Measurements from ENCODE around the gene TBATA. TPM values are rescaled to one million over a fixed set of nuclear protein-coding genes. Genes with fewer than 3 reads are reported as not detected.
A peak's percentile ranks its signal among the peaks of the same experiment; 100 is the strongest.

TBATA gene
- total RNA-seq, 1 donor, result not detected

DNA sequence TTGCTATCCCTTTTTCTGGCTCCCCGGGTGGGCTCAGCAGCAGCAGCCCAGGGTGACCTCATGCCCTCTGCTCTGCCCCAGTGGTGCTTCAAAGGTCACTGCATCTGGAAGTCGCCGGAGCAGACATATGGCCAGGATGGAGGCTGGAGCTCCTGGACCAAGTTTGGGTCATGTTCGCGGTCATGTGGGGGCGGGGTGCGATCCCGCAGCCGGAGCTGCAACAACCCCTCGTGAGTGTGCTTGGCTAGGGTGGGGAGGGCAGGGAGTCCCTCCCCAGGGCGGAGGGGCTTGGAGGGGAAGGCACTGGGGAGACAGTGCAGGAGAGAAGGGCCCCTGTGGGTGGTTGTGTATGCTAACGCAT lies 46.4 kb downstream of the TBATA start:
- no peak overlapping the region for H3K4me3 ChIP-seq (ENCODE audit: low read depth, low read length)
- DNase-seq (ENCODE audit: low read depth), result no peak
- TF ChIP-seq, protein P1, sequence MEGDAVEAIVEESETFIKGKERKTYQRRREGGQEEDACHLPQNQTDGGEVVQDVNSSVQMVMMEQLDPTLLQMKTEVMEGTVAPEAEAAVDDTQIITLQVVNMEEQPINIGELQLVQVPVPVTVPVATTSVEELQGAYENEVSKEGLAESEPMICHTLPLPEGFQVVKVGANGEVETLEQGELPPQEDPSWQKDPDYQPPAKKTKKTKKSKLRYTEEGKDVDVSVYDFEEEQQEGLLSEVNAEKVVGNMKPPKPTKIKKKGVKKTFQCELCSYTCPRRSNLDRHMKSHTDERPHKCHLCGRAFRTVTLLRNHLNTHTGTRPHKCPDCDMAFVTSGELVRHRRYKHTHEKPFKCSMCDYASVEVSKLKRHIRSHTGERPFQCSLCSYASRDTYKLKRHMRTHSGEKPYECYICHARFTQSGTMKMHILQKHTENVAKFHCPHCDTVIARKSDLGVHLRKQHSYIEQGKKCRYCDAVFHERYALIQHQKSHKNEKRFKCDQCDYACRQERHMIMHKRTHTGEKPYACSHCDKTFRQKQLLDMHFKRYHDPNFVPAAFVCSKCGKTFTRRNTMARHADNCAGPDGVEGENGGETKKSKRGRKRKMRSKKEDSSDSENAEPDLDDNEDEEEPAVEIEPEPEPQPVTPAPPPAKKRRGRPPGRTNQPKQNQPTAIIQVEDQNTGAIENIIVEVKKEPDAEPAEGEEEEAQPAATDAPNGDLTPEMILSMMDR (IDR thresholded peaks at IDR 0.05; ENCODE audit: insufficient read depth, low read depth, low read length), result no peak

DNA sequence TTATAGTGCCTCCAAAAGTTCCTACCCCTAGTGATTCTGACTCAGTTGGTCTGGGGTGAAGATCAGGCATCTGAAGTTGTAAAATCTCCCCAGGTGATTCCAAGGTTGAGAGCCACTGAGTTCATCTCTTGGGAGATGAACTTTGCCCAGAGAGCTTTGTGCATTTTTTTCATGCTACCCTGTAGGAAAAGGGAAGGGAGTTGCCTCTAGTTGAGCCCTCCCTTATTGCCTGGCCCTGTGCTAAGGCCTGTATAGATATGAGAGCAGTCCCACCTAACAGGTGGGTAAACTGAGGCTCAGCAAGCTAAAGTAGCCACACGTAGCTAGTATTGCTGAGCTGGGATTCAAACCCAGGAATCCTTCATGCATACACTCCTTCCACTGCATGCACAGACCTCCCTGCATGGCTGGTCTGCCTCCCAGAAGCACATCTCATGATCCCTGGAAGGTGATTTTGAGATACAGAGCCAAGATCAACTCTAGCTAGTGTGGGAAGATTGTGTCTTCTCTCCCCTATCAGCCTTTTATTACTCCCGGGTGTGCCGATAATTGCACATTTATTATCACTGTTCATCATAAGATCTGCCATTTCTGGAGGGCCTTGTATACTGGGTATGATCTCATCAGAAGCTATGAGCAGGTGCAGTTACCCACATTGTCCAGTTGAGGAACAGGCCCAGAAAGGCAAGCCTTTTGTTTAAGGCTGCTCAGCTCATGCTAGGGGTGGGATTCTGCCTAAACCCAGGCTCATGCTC lies 47.0 kb downstream of the TBATA start:
- H3K4me3 ChIP-seq (ENCODE audit: low read depth, low read length), result no peak overlapping the region
- no peak for DNase-seq (ENCODE audit: low read depth)
- TF ChIP-seq, protein P1 (IDR thresholded peaks at IDR 0.05; ENCODE audit: insufficient read depth, low read depth, low read length), result no peak

DNA sequence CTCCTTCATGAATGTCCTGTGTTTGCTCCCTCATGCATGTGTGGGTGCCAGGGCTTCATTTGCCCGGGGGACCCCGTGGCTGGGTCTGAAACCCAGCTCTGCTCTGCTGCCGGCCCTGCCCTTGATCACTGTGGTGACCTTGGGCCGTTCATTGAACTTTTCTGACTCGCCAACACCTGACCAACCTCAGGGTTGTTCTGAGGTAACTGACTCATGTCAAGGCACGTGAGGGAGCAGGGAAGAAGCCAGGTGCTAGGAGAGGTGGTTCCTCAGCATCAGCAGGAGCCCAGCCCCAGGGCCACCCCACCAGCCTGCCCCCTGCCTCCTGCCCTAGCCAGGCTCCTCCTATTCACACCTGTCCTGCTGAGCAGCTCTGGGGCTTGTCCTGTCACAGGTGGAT lies 47.9 kb downstream of the TBATA start:
- H3K4me3 ChIP-seq (ENCODE audit: low read depth, low read length), result no peak overlapping the region
- no peak for DNase-seq (ENCODE audit: low read depth)
- TF ChIP-seq, protein P1 (IDR thresholded peaks at IDR 0.05; ENCODE audit: insufficient read depth, low read depth, low read length), result no peak

DNA sequence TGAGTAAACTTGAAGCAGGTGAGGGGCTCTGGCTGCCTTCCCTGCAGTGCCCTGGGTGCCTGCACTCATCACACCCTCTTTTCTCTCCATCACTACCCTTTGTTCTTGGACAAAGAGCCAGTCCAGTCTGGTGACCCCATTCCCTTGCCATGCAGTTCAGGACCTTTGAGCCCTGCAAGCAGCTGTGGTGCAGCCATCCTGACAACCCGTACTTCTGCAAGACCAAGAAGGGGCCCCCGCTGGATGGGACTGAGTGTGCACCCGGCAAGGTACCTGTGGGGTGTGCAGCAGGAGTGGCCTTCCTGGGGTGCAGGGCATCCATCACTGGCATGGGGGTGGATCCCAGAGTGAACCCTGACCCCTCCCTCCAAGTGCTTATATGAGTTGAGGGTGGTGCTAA lies 48.7 kb downstream of the TBATA start:
- DNase-seq (ENCODE audit: low read depth), result no peak
- TF ChIP-seq, protein P1 (IDR thresholded peaks at IDR 0.05; ENCODE audit: insufficient read depth, low read depth, low read length), result no peak
- no peak overlapping the region for H3K4me3 ChIP-seq (ENCODE audit: low read depth, low read length)

DNA sequence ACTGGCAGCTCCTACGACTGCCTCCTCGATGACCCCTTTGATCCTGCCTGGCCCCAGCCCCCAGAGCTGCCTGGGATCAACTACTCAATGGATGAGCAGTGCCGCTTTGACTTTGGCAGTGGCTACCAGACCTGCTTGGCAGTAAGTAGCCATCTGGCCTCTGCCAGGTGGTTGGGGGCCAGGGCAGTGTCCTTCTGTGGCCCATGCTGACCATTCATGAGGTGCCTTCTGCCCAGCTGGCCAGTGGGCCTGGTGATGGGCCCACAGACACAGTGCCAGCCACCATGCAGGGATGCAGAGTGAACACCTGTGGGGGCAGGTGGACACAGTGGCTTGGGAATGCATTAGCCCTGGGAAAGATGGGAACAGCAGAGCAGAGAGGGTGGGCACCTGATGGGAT lies 50.0 kb downstream of the TBATA start:
- DNase-seq (ENCODE audit: low read depth), result no peak
- TF ChIP-seq, protein P1 (IDR thresholded peaks at IDR 0.05; ENCODE audit: insufficient read depth, low read depth, low read length), result no peak
- no peak overlapping the region for H3K4me3 ChIP-seq (ENCODE audit: low read depth, low read length)

DNA sequence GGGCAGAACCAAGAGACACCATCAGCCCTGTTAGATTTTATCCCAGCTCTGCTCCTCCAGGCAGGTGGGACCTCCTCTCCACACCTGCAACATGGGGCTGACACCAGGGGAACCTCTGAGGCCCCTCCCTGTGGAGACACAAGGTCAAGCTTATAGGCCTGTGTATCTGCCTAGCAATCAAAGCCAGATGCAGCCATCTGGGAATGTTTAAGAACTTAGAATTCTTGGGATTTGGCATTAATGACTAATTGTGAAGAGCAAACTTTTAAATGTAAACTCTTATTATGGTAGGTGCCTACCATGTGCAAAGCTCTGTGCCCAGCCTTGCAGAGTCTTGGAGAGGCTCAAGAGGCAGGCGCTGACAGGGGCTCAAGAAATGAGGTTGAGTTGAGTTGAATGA lies 52.1 kb downstream of the TBATA start:
- H3K4me3 ChIP-seq (ENCODE audit: low read depth, low read length), result no peak overlapping the region
- peak; percentile 19 for DNase-seq (ENCODE audit: low read depth)
- TF ChIP-seq, protein P1 (IDR thresholded peaks at IDR 0.05; ENCODE audit: insufficient read depth, low read depth, low read length), result no peak

DNA sequence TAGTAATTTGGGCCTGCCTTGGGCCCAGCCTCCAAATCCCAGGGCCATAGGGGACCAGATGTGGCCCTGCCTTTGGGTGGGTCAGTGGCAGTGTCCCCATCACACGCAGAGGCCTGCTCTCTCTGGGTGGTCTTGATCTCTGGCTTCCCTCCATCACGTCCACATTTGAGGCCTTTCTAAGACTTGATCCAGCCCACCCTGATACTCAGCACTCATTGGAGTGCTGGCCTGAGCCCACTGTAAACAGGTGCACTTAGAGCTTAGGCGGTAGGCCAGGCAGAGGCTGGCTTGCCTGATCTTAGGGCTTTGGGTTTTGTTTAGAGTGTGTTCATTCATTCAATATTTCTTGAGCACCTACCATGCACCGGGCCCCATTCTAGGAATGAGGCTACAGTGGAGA lies 52.6 kb downstream of the TBATA start:
- TF ChIP-seq, protein P1 (IDR thresholded peaks at IDR 0.05; ENCODE audit: insufficient read depth, low read depth, low read length), result no peak
- no peak overlapping the region for H3K4me3 ChIP-seq (ENCODE audit: low read depth, low read length)
- no peak for DNase-seq (ENCODE audit: low read depth)

Data from fibroblast of villous mesenchyme (primary cell).